HG03342 (cell line): ENCODE data around the gene MPRIP.

Source experiments
- ATAC-seq: cut with Tn5 transposase; IDR thresholded peaks from one replicate; pipeline ENCODE4 v1.9.1; 2021; ENCODE audit warnings: mild to moderate bottlenecking, moderate library complexity; ENCODE audit not compliant: unreplicated experiment

MPRIP gene

GRCh38 chr17:17028878-17029535, 13.2 kb upstream of the MPRIP start:
- no peak for ATAC-seq

- ATAC-seq, result no peak
Measured at GRCh38 chr17:17029938-17030337, 12.3 kb upstream of the MPRIP start.

- no peak for ATAC-seq
Measured at GRCh38 chr17:17030515-17031211, 11.6 kb upstream of the MPRIP start.

GRCh38 chr17:17032131-17032692, 10.0 kb upstream of the MPRIP start:
- no peak for ATAC-seq

GRCh38 chr17:17033466-17033865, 8.8 kb upstream of the MPRIP start:
- ATAC-seq, result no peak

GRCh38 chr17:17034026-17034425, 8.2 kb upstream of the MPRIP start:
- no peak for ATAC-seq

- ATAC-seq, result no peak
Measured at GRCh38 chr17:17034496-17035075, 7.7 kb upstream of the MPRIP start.

GRCh38 chr17:17035490-17035889, 6.8 kb upstream of the MPRIP start:
- no peak for ATAC-seq

- ATAC-seq, result no peak
Measured at GRCh38 chr17:17035920-17036523, 6.2 kb upstream of the MPRIP start.

GRCh38 chr17:17036524-17036998, 5.7 kb upstream of the MPRIP start:
- ATAC-seq, result no peak

- ATAC-seq, result no peak
Measured at GRCh38 chr17:17039911-17040310, 2.3 kb upstream of the MPRIP start.

- ATAC-seq, result no peak
Measured at GRCh38 chr17:17041018-17041521, 1.2 kb upstream of the MPRIP start.

GRCh38 chr17:17041571-17042383, 480 bp upstream of the MPRIP start:
- peak; percentile 91 for ATAC-seq

GRCh38 chr17:17042851-17043460, 699 bp downstream of the MPRIP start:
- ATAC-seq, result no peak

- no peak for ATAC-seq
Measured at GRCh38 chr17:17043461-17044271, 1.4 kb downstream of the MPRIP start.

GRCh38 chr17:17044846-17045561, 2.7 kb downstream of the MPRIP start:
- no peak for ATAC-seq

- ATAC-seq, result no peak
Measured at GRCh38 chr17:17048106-17048505, 5.8 kb downstream of the MPRIP start.
